ENCODE results near the gene UCN2.
"Not testable (repeated sequence)": the region's sequence is repeated elsewhere in the genome, so short reads cannot be mapped to it uniquely, and the experiment has no call there.

The UCN2 gene

GRCh38 chr3:48543271-48543866, 20.2 kb downstream of the UCN2 start:
- no peak for DNase-seq (ENCODE audit: low read depth in 2 of 3, low spot score in 2 of 3)

- DNase-seq (ENCODE audit: low read depth in 2 of 3, low spot score in 2 of 3): no peak
Observed at GRCh38 chr3:48538451-48538850, 25.1 kb downstream of the UCN2 start.

- no peak for DNase-seq (ENCODE audit: low read depth in 2 of 3, low spot score in 2 of 3)
Observed at GRCh38 chr3:48536785-48537184, 26.8 kb downstream of the UCN2 start.

- no peak for DNase-seq (ENCODE audit: low read depth in 2 of 3, low spot score in 2 of 3)
Observed at GRCh38 chr3:48536116-48536515, 27.5 kb downstream of the UCN2 start.

DNA sequence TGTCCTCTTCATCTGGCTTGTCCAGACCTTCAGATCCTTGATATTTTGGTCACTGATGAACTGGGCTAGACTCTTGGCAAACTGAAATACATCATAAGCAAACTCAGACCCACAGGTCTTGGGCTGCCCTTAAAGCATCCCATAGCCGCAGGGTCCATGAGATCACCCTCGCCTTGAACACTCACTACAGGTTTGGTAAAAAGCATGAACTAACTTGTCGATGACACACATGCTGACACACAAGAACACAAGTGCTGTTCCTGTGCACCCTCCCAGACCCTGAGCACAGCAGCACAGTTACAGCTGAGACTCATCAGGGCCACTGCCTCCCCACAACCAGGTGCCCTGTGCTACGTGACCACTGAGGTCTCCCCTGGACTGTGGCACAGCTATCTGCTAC, 28.0 kb downstream of the UCN2 start:
- no peak for DNase-seq (ENCODE audit: low read depth in 2 of 3, low spot score in 2 of 3)

DNA sequence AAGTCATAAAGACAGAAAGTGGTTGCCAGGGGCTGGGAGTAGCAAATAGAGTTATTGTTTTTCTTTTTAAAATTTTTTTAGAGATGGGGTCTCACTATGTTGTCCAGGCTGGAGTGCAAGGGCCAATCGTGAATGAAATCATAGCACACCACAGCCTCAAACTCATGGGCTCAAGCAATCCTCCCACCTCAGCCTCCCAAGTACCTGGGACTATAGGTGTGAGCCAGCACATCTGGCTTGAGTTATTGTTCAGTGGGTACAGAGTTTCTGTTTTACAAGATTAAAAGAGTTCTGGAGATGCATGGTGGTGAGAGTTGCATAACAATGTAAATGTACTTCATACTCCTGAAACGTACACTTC, 30.6 kb downstream of the UCN2 start:
- DNase-seq (ENCODE audit: low read depth in 2 of 3, low spot score in 2 of 3): no peak

DNA sequence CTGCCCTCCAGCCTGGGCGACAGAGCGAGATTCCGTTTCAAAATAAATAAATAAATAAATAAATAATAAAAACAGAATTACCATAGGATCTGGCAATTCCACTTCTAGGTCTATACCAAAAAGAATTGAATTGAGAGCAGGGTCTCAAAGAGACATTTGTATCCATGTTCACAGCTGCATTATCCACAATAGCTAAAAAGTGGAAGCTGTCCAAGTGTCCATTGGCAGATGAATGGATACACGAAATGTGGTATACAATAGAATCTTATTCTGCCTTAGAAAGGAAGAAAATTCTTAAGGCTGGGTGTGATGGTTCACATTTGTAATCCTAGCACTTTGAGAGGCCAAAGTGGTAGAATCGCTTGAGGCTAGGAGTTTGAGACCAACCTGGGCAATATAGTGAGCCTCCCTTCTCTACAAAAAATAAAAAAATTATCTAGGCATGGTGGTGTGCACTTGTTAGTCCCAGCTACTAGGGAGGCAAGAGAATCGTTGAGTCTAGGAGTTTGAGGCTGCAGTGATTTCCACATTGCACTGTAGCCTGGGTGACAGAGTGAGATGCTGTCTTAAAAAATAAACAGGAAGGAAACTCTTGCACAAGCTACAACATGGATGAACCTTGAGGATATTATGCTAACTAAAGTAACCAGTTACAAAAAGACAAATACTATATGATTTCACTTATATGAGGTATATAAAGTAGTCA, 31.2 kb downstream of the UCN2 start:
- no peak for DNase-seq (ENCODE audit: low read depth in 2 of 3, low spot score in 2 of 3)

- not testable (repeated sequence) for DNase-seq (ENCODE audit: low read depth in 2 of 3, low spot score in 2 of 3)
Observed at GRCh38 chr3:48530701-48531100, 32.9 kb downstream of the UCN2 start.

DNA sequence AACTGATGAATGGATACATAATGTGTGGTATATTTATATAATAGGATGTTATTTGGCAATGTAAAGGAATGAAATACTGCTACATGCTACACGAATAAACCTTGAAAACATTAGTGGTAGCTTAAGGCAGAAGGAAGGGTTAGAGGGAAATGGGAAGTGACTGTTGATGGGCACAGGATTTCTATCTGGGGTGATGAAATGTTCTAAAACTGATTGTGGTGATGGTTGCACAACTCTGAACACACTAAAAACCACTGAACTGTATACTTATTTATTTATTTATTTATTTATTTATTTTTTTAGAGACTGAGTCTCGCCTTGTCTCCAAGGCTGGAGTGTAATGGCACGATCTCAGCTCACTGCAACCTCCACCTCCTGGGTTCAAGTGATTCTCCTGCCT, 34.8 kb downstream of the UCN2 start:
- no peak for DNase-seq (ENCODE audit: low read depth in 2 of 3, low spot score in 2 of 3)

GRCh38 chr3:48528048-48528447, 35.5 kb downstream of the UCN2 start:
- DNase-seq (ENCODE audit: low read depth in 2 of 3, low spot score in 2 of 3): no peak

DNA sequence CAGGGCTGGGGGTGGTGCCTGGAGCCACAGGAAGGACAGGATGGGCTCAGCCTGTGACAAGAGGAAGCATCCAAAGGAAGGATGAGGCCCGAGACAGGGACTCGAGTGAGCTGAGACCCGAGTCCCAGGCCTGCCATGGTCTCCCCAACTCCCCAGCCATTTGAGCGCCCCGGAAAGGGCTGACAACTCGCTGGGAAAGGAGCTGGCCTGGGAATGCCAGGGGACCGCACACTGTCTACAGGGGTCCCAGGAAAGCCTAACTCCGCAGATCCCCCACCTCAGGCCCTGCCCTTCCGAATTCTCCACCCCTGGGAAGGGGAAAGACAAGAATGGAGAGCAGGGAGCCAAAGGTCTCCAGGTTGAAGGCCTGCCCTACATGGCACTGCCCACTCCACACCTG, 38.6 kb downstream of the UCN2 start:
- DNase-seq (ENCODE audit: low read depth in 2 of 3, low spot score in 2 of 3): no peak

- DNase-seq (ENCODE audit: low read depth in 2 of 3, low spot score in 2 of 3): no peak
Observed at GRCh38 chr3:48521635-48522034, 41.9 kb downstream of the UCN2 start.

DNA sequence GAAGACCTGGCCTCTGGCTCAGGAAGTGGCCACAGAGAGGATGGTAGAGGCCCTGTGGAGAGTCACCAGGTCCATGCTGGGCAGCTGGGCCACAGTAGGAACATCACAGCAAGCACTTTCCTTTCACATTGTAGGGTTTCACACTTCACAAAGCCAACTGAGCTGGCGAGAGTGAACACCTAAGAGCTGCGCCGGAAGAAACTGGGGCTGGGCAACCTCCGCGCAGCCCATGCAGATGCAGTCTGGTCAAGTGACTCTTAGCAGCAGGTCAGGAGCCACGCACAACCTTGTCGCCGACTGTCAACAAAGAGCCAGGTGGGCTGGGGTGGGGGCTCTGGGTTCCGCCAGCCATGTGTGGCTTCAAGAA, 44.3 kb downstream of the UCN2 start:
- no peak for DNase-seq (ENCODE audit: low read depth in 2 of 3, low spot score in 2 of 3)

- no peak for DNase-seq (ENCODE audit: low read depth in 2 of 3, low spot score in 2 of 3)
Observed at GRCh38 chr3:48518638-48519276, 44.8 kb downstream of the UCN2 start.

GRCh38 chr3:48518069-48518468, 45.5 kb downstream of the UCN2 start:
- DNase-seq (ENCODE audit: low read depth in 2 of 3, low spot score in 2 of 3): no peak

DNA sequence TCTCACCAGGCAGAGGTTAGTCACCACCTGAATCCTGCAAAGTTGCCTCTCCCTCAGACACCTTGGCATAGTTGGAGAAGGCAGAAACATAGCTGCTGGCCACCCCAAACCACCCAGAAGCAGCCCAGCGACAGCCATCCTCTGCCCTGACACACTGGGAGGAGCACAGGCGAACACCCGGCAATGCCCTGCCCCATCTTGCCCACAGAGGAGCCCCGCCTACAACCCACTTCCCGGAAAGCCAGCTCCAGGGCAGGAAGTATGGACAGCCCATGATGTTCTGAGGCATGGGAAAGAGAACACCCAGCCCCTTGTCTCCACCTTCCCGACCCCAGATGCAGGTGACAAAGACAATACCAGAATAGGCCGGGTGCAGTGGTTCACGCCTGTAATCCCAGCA, 47.0 kb downstream of the UCN2 start:
- no peak for DNase-seq (ENCODE audit: low read depth in 2 of 3, low spot score in 2 of 3)

GRCh38 chr3:48514431-48515227, 49.0 kb downstream of the UCN2 start:
- DNase-seq (ENCODE audit: low read depth in 2 of 3, low spot score in 2 of 3): no peak

Data from activated CD8-positive, alpha-beta memory T cell treated with anti-CD3 and anti-CD28 coated beads for 48 hours (primary cell).